Fibroblast of the aortic adventitia (primary cell): Measurements from ENCODE around the gene GARIN6. TPM values are rescaled to one million over a fixed set of nuclear protein-coding genes. Genes with fewer than 3 reads are reported as not detected.

ENCODE experiments used
- DNase-seq: peaks from one replicate; pipeline ENCODE4 v3.0.0-alpha.2; 2010; ENCODE audit warnings: low read depth
- H3K4me3 ChIP-seq: 2 replicates; pipeline ENCODE4 v1.5.1; 2011; ENCODE audit warnings: low read depth, mild to moderate bottlenecking, control low read depth, low read length, moderate library complexity
- total RNA-seq: library from RNA; depleted of rRNA; stranded (reverse); fragments of >200 nt; gene quantifications from 2 replicates; pipeline ENCODE4 v1.2.3, GENCODE V29; 2012; ENCODE audit warnings: low replicate concordance
- TF ChIP-seq, protein P1 (sequence below): IDR thresholded peaks from 2 replicates; pipeline ENCODE4 v1.5.1; 2011; ENCODE audit warnings: mild to moderate bottlenecking, low read length, control low read depth, inconsistent platforms; ENCODE audit not compliant: insufficient read depth

The GARIN6 gene
- not detected in 2 replicates for total RNA-seq

GRCh38 chr12:99647453-99647852, at the start of gene GARIN6:
Gene GARIN6, plus strand, starts transcription at chr12:99647753. Its CDS starts 422 bp downstream, at chr12:99648175.
- H3K4me3 ChIP-seq, result no peak within 1 kb of the TSS
- TF ChIP-seq, protein P1, sequence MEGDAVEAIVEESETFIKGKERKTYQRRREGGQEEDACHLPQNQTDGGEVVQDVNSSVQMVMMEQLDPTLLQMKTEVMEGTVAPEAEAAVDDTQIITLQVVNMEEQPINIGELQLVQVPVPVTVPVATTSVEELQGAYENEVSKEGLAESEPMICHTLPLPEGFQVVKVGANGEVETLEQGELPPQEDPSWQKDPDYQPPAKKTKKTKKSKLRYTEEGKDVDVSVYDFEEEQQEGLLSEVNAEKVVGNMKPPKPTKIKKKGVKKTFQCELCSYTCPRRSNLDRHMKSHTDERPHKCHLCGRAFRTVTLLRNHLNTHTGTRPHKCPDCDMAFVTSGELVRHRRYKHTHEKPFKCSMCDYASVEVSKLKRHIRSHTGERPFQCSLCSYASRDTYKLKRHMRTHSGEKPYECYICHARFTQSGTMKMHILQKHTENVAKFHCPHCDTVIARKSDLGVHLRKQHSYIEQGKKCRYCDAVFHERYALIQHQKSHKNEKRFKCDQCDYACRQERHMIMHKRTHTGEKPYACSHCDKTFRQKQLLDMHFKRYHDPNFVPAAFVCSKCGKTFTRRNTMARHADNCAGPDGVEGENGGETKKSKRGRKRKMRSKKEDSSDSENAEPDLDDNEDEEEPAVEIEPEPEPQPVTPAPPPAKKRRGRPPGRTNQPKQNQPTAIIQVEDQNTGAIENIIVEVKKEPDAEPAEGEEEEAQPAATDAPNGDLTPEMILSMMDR, result no peak
- DNase-seq, result no peak

DNA sequence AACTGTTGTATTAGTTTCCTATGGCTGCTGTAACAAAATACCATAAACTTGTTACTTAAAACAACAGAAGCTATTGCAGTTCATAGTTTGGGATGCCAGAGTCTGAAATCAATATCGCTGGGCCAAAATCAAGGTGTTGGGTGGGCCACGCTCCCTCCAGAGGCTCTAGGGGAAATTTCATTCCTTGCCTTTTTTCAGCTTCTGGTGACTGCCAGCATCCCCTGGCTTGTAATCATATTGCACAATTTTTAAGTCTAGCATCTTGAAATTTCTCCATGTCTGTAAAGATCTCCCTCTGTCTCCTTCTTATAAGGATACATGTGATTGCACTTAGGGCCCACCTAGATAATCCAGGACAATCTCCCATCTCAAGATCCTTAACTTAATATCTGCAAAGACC, 48.8 kb upstream of the GARIN6 start:
- TF ChIP-seq, protein P1, result no peak
- H3K4me3 ChIP-seq, result no peak overlapping the region
- no peak for DNase-seq

- TF ChIP-seq, protein P1, result no peak
Observed at GRCh38 chr12:99600388-99600787, 47.2 kb upstream of the GARIN6 start.

DNA sequence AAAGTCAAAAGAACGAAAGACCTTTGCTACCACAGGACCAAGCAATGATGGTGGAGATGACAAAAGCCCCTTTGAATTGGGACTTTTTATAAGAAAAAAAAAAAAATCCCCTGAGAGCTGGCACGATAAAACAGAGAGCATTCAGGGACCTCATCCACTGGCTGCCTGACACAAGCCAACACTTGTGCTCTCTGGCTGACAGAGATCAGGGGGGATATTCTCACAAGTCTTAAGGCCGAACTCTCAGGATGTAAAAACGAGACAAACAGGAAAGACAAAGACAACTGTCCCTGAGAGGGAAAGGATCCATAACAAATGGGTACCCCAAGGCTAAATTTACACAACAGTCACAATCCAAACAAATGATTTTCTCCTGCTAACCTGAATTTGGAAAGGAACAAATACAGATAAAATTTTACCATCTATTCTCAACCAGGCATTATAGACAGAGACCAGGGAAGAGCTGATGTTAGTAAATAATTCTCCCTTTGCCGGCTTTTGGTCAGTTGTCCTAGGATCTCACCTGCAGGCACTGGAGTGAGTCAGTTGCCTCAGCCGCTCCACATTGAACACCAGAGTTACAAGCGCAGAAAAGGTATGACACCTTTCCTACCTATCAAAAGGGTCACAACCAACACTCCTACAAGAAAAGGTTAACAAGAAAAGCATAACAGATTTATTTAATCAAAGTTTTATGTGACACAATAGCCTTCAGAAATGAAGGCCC, 37.9 kb upstream of the GARIN6 start:
- TF ChIP-seq, protein P1, result no peak
- H3K4me3 ChIP-seq, result no peak overlapping the region
- DNase-seq, result no peak

More at GRCh38 chr12:99600388-99600787, 47.2 kb upstream of the GARIN6 start:
- H3K4me3 ChIP-seq, result no peak overlapping the region
- no peak for DNase-seq

GRCh38 chr12:99611117-99611516, 36.4 kb upstream of the GARIN6 start:
- no peak for DNase-seq
- H3K4me3 ChIP-seq, result no peak overlapping the region
- TF ChIP-seq, protein P1, result no peak

- no peak for DNase-seq
- H3K4me3 ChIP-seq, result no peak overlapping the region
- TF ChIP-seq, protein P1, result no peak
Observed at GRCh38 chr12:99611599-99611998, 36.0 kb upstream of the GARIN6 start.

DNA sequence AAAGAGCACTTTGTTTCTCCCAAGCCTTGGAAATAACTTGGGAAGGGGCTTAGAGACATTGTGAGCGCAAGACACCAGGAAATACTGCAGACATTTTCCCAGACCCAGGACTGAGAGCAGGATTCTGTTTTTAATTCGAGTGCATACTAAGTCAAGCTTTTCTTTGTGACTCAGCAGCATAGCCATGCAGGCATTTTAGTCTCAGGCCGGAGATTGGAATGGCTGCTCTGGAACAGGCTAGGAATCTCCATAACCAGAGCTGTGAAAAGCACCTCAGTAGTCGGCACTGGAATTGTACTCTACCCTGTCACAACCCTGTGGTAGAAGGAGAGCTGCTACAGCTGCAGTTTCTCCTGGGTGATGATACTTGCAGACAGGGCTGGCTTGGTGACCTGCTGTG, 28.9 kb upstream of the GARIN6 start:
- TF ChIP-seq, protein P1, result no peak
- DNase-seq, result no peak
- no peak overlapping the region for H3K4me3 ChIP-seq
